Neural progenitor cell (in vitro differentiated cells): Measurements from ENCODE around the gene SLCO3A1. TPM values are rescaled to one million over a fixed set of nuclear protein-coding genes. Genes with fewer than 3 reads are reported as not detected.
A peak's percentile ranks its signal among the peaks of the same experiment; 100 is the strongest.

Experiments used
- DNase-seq: peaks from one replicate; pipeline ENCODE4 v3.0.0-alpha.2; 2016; ENCODE audit warnings: low spot score
- H2AFZ ChIP-seq: fragments of 200-600 bp; sonication (generic); replicated peaks from 2 replicates; pipeline ENCODE4 v1.6.1; 2016; ENCODE audit warnings: antibody characterized with exemption
- H3F3A ChIP-seq: fragments of 200-600 bp; sonication (generic); 2 replicates; pipeline ENCODE4 v1.6.1; 2016; ENCODE audit warnings: antibody characterized with exemption, low read depth
- H3K27ac ChIP-seq: fragments of 200-600 bp; sonication (generic); 2 replicates; pipeline ENCODE4 v1.5.1; 2016; ENCODE audit warnings: mild to moderate bottlenecking
- H3K27me3 ChIP-seq: fragments of 200-600 bp; sonication (generic); 2 replicates; pipeline ENCODE4 v1.6.1; 2016; ENCODE audit warnings: mild to moderate bottlenecking, moderate library complexity
- H3K36me3 ChIP-seq: fragments of 200-600 bp; sonication (generic); 2 replicates; pipeline ENCODE4 v1.5.1; 2016
- H3K4me1 ChIP-seq: fragments of 200-600 bp; sonication (generic); 2 replicates; pipeline ENCODE4 v1.6.1; 2016; ENCODE audit warnings: mixed run types
- H3K4me2 ChIP-seq: fragments of 200-600 bp; sonication (generic); 2 replicates; pipeline ENCODE4 v1.6.1; 2016
- H3K4me3 ChIP-seq: fragments of 200-600 bp; sonication (generic); 2 replicates; pipeline ENCODE4 v1.5.1; 2016
- H3K79me2 ChIP-seq: fragments of 200-600 bp; sonication (generic); 2 replicates; pipeline ENCODE4 v1.6.1; 2016; ENCODE audit warnings: low read depth
- H3K9ac ChIP-seq: fragments of 200-600 bp; sonication (generic); 2 replicates; pipeline ENCODE4 v1.6.1; 2016
- H3K9me3 ChIP-seq: fragments of 200-600 bp; sonication (generic); 2 replicates; pipeline ENCODE4 v1.5.1; 2016; ENCODE audit warnings: low read depth
- H4K20me1 ChIP-seq: fragments of 200-600 bp; sonication (generic); 2 replicates; pipeline ENCODE4 v1.6.1; 2016; ENCODE audit warnings: low read depth
- H3K27ac Mint-ChIP-seq: 3 replicates; pipeline ENCODE4 v1.8.0; 2021; ENCODE audit warnings: mixed read lengths
- H3K27me3 Mint-ChIP-seq: 2 replicates; pipeline ENCODE4 v1.8.0; 2022; ENCODE audit warnings: low read depth, mild to moderate bottlenecking, inconsistent platforms, moderate library complexity, mixed read lengths; ENCODE audit not compliant: insufficient read depth
- H3K36me3 Mint-ChIP-seq: 3 replicates; pipeline ENCODE4 v1.8.0; 2021; ENCODE audit warnings: mixed read lengths
- H3K4me1 Mint-ChIP-seq: 3 replicates; pipeline ENCODE4 v1.8.0; 2021; ENCODE audit warnings: mixed read lengths
- H3K4me3 Mint-ChIP-seq: 3 replicates; pipeline ENCODE4 v1.8.0; 2021; ENCODE audit warnings: mild to moderate bottlenecking, moderate library complexity, mixed read lengths
- H3K9me3 Mint-ChIP-seq: 3 replicates; pipeline ENCODE4 v1.8.0; 2020; ENCODE audit warnings: mixed read lengths
- CTCF ChIP-seq: fragments of 200-600 bp; sonication (generic); IDR thresholded peaks from 2 replicates; pipeline ENCODE4 v1.5.1; 2017; ENCODE audit warnings: antibody characterized with exemption, mild to moderate bottlenecking
- EZH2 ChIP-seq: fragments of 200-600 bp; sonication (generic); IDR thresholded peaks from 2 replicates; pipeline ENCODE4 v1.6.1; 2017; ENCODE audit warnings: antibody characterized with exemption, mild to moderate bottlenecking, moderate library complexity
- EZH2phosphoT487 ChIP-seq: fragments of 200-600 bp; sonication (generic); IDR thresholded peaks from 2 replicates; pipeline ENCODE4 v1.6.1; 2017; ENCODE audit warnings: antibody characterized with exemption
- total RNA-seq: library from RNA; depleted of rRNA; stranded (reverse); fragments of >200 nt; gene quantifications from 2 replicates; pipeline ENCODE4 v1.2.3, GENCODE V29; 2015; ENCODE audit warnings: low replicate concordance

Gene SLCO3A1
- total RNA-seq, 1 donor from 2014 or later, result 6.6 TPM

GRCh38 chr15:92029767-92030166 is 176.3 kb downstream of the SLCO3A1 start:
- Mint-ChIP-seq H3K27me3 (peaks cover 2% of the 10 kb centered on the region), H3K4me1 (peaks cover 37% of the 10 kb centered on the region), H3K36me3 (no peaks in the 10 kb centered on the region), H3K9me3 (no peaks in the 10 kb centered on the region), H3K4me3 (no peak overlapping the region), H3K27ac (no peak overlapping the region)
- Histone ChIP-seq H3K27me3 (no peaks in the 10 kb centered on the region), H3K4me1 (peaks cover 38% of the 10 kb centered on the region), H3F3A (peaks cover 5% of the 10 kb centered on the region), H3K4me2 (peak overlapping the region; percentile 4), H3K9ac (no peak overlapping the region), H3K4me3 (no peak overlapping the region), H3K9me3 (no peaks in the 10 kb centered on the region), H3K79me2 (no peaks in the 10 kb centered on the region), H4K20me1 (no peaks in the 10 kb centered on the region), H3K27ac (no peak overlapping the region), H2AFZ (no peak overlapping the region), H3K36me3 (no peaks in the 10 kb centered on the region)
- no peak for DNase-seq
- TF ChIP-seq EZH2phosphoT487, result no peak
- TF ChIP-seq CTCF, result no peak
- no peak for TF ChIP-seq EZH2

GRCh38 chr15:92033314-92033713 is 179.8 kb downstream of the SLCO3A1 start:
- Mint-ChIP-seq H3K27ac (no peak overlapping the region), H3K36me3 (no peaks in the 10 kb centered on the region), H3K4me3 (no peak overlapping the region), H3K4me1 (peaks cover 35% of the 10 kb centered on the region), H3K9me3 (peaks cover 3% of the 10 kb centered on the region), H3K27me3 (peaks cover 2% of the 10 kb centered on the region)
- H3K9ac ChIP-seq, result no peak overlapping the region
- no peak overlapping the region for H3K4me3 ChIP-seq
- no peaks in the 10 kb centered on the region for H3K27me3 ChIP-seq
- no peaks in the 10 kb centered on the region for H4K20me1 ChIP-seq
- H3K79me2 ChIP-seq, result no peaks in the 10 kb centered on the region
- no peak overlapping the region for H3K27ac ChIP-seq
- DNase-seq, result no peak
- peaks cover 30% of the 10 kb centered on the region for H3K4me1 ChIP-seq
- TF ChIP-seq CTCF, result no peak
- no peak for TF ChIP-seq EZH2
- TF ChIP-seq EZH2phosphoT487, result no peak
- H3K9me3 ChIP-seq, result no peaks in the 10 kb centered on the region
- peaks cover 5% of the 10 kb centered on the region for H3F3A ChIP-seq
- H2AFZ ChIP-seq, result no peak overlapping the region
- no peak overlapping the region for H3K4me2 ChIP-seq
- no peaks in the 10 kb centered on the region for H3K36me3 ChIP-seq

- Histone ChIP-seq H3K9ac (no peak overlapping the region), H3K79me2 (no peaks in the 10 kb centered on the region), H4K20me1 (no peaks in the 10 kb centered on the region), H3K4me2 (no peak overlapping the region), H3K9me3 (peaks cover 3% of the 10 kb centered on the region), H3K4me3 (no peak overlapping the region), H3K4me1 (peaks cover 30% of the 10 kb centered on the region), H2AFZ (no peak overlapping the region), H3K27me3 (no peaks in the 10 kb centered on the region), H3K36me3 (no peaks in the 10 kb centered on the region), H3K27ac (no peak overlapping the region), H3F3A (peaks cover 5% of the 10 kb centered on the region)
- no peak for TF ChIP-seq EZH2
- H3K27me3 Mint-ChIP-seq, result peaks cover 2% of the 10 kb centered on the region
- H3K9me3 Mint-ChIP-seq, result peaks cover 7% of the 10 kb centered on the region
- no peak overlapping the region for H3K4me3 Mint-ChIP-seq
- no peak for DNase-seq
- no peaks in the 10 kb centered on the region for H3K36me3 Mint-ChIP-seq
- H3K27ac Mint-ChIP-seq, result no peak overlapping the region
- H3K4me1 Mint-ChIP-seq, result peaks cover 32% of the 10 kb centered on the region
These were observed 180.2 kb downstream of the SLCO3A1 start for GRCh38 chr15:92033723-92034122.

- Mint-ChIP-seq H3K27ac (peak overlapping the region; percentile 11), H3K4me3 (no peak overlapping the region), H3K4me1 (peaks cover 30% of the 10 kb centered on the region), H3K27me3 (peaks cover 2% of the 10 kb centered on the region), H3K9me3 (peaks cover 12% of the 10 kb centered on the region), H3K36me3 (no peaks in the 10 kb centered on the region)
- no peak for DNase-seq
- no peak overlapping the region for H3K27ac ChIP-seq
- H2AFZ ChIP-seq, result no peak overlapping the region
- peaks cover 27% of the 10 kb centered on the region for H3K4me1 ChIP-seq
- no peak overlapping the region for H3K4me2 ChIP-seq
- peaks cover 7% of the 10 kb centered on the region for H3K9me3 ChIP-seq
- no peak overlapping the region for H3K9ac ChIP-seq
- peaks cover 5% of the 10 kb centered on the region for H3F3A ChIP-seq
- no peaks in the 10 kb centered on the region for H4K20me1 ChIP-seq
- no peak for TF ChIP-seq EZH2phosphoT487
- no peak for TF ChIP-seq CTCF
- no peak for TF ChIP-seq EZH2
- H3K79me2 ChIP-seq, result no peaks in the 10 kb centered on the region
- H3K27me3 ChIP-seq, result no peaks in the 10 kb centered on the region
- H3K36me3 ChIP-seq, result no peaks in the 10 kb centered on the region
- H3K4me3 ChIP-seq, result no peak overlapping the region
These were observed 180.7 kb downstream of the SLCO3A1 start for GRCh38 chr15:92034227-92034626.
